ENCODE measurements around the gene E2F8.
A peak's percentile ranks its signal among the peaks of the same experiment; 100 is the strongest.

Gene E2F8

GRCh38 chr11:19281041-19281440 is 40.3 kb upstream of the E2F8 start:
- 37% methylated on average over 5 of the region's 5 CpGs for WGBS
- no peak overlapping the region for H2BK120ac ChIP-seq (ENCODE audit: low read depth, low read length)
- no peak overlapping the region for H2AFZ ChIP-seq (ENCODE audit: low read depth, low read length)
- no peaks in the 10 kb centered on the region for H3K36me3 ChIP-seq (ENCODE audit: control insufficient read depth in 1 of 2, insufficient read depth in 2 of 2, low read depth in 1 of 2, low read length in 2 of 2)
- no peaks in the 10 kb centered on the region for H3K9me3 ChIP-seq (ENCODE audit: control insufficient read depth, low read length)
- H3K4me2 ChIP-seq (ENCODE audit: low read length, poor library complexity, severe bottlenecking): no peak overlapping the region
- no peak overlapping the region for H4K8ac ChIP-seq (ENCODE audit: low read length)
- H3K79me1 ChIP-seq (replicated peaks; ENCODE audit: low read length, poor library complexity, severe bottlenecking): no peaks in the 10 kb centered on the region
- no peak overlapping the region for H2BK15ac ChIP-seq (ENCODE audit: low read depth, poor library complexity, severe bottlenecking)
- peak; percentile 18 for DNase-seq
- no peak overlapping the region for H3K27ac ChIP-seq (ENCODE audit: low read length, poor library complexity, severe bottlenecking)
- peak overlapping the region in 1 of 2 experiments; percentile 37 for H3K4me3 ChIP-seq (ENCODE audit: insufficient read depth in 1 of 2, low read depth in 1 of 2, low read length in 2 of 2)
- peaks cover 2% of the 10 kb centered on the region for H3K4me1 ChIP-seq (ENCODE audit: control insufficient read depth, insufficient read depth, low read depth, low read length)
- peaks cover 7 to 22% of the 10 kb centered on the region in 2 experiments for H3K27me3 ChIP-seq (ENCODE audit: control insufficient read depth in 1 of 2, insufficient read depth in 1 of 2, low read length in 2 of 2)
- H3K4ac ChIP-seq (ENCODE audit: low read depth in 1 of 2, low read length in 2 of 2): no peak overlapping the region
- H3K23ac ChIP-seq (ENCODE audit: low read length in 2 of 2): no peak overlapping the region
- H3K9ac ChIP-seq (ENCODE audit: low read length): no peak overlapping the region
- H3K14ac ChIP-seq (ENCODE audit: low read length in 2 of 2): no peak overlapping the region
- no peak overlapping the region for H4K91ac ChIP-seq (ENCODE audit: low read length)
- H2AK5ac ChIP-seq (ENCODE audit: low read length, severe bottlenecking): no peak overlapping the region
- H2BK12ac ChIP-seq (ENCODE audit: low read length in 2 of 2): no peak overlapping the region
- no peak overlapping the region for H3K18ac ChIP-seq (ENCODE audit: low read depth in 1 of 2, low read length in 2 of 2)
- no peak overlapping the region for H2BK5ac ChIP-seq (ENCODE audit: low read depth, low read length, poor library complexity, severe bottlenecking)

- H4K91ac ChIP-seq (ENCODE audit: low read length): no peak overlapping the region
- no peaks in the 10 kb centered on the region for H3K79me1 ChIP-seq (replicated peaks; ENCODE audit: low read length, poor library complexity, severe bottlenecking)
- no peak for DNase-seq
- no peaks in the 10 kb centered on the region for H3K9me3 ChIP-seq (ENCODE audit: control insufficient read depth, low read length)
- H3K36me3 ChIP-seq (ENCODE audit: control insufficient read depth in 1 of 2, insufficient read depth in 2 of 2, low read depth in 1 of 2, low read length in 2 of 2): no peaks in the 10 kb centered on the region
- no peak overlapping the region for H2BK12ac ChIP-seq (ENCODE audit: low read length in 2 of 2)
- no peak overlapping the region for H2AFZ ChIP-seq (ENCODE audit: low read depth, low read length)
- no peak overlapping the region for H3K4ac ChIP-seq (ENCODE audit: low read depth in 1 of 2, low read length in 2 of 2)
- no peak overlapping the region for H2BK15ac ChIP-seq (ENCODE audit: low read depth, poor library complexity, severe bottlenecking)
- no peak overlapping the region for H3K23ac ChIP-seq (ENCODE audit: low read length in 2 of 2)
- peaks cover 10 to 16% of the 10 kb centered on the region in 2 experiments for H3K27me3 ChIP-seq (ENCODE audit: control insufficient read depth in 1 of 2, insufficient read depth in 1 of 2, low read length in 2 of 2)
- no peak overlapping the region for H3K9ac ChIP-seq (ENCODE audit: low read length)
- no peak overlapping the region for H2AK5ac ChIP-seq (ENCODE audit: low read length, severe bottlenecking)
- H3K4me3 ChIP-seq (ENCODE audit: insufficient read depth in 1 of 2, low read depth in 1 of 2, low read length in 2 of 2): no peak overlapping the region
- no peak overlapping the region for H2BK120ac ChIP-seq (ENCODE audit: low read depth, low read length)
- H3K4me1 ChIP-seq (ENCODE audit: control insufficient read depth, insufficient read depth, low read depth, low read length): peaks cover 2% of the 10 kb centered on the region
- H3K14ac ChIP-seq (ENCODE audit: low read length in 2 of 2): no peak overlapping the region
- WGBS: 53% methylated on average over 3 of the region's 3 CpGs
- H3K27ac ChIP-seq (ENCODE audit: low read length, poor library complexity, severe bottlenecking): no peak overlapping the region
- no peak overlapping the region for H2BK5ac ChIP-seq (ENCODE audit: low read depth, low read length, poor library complexity, severe bottlenecking)
- H4K8ac ChIP-seq (ENCODE audit: low read length): no peak overlapping the region
- H3K18ac ChIP-seq (ENCODE audit: low read depth in 1 of 2, low read length in 2 of 2): no peak overlapping the region
- no peak overlapping the region for H3K4me2 ChIP-seq (ENCODE audit: low read length, poor library complexity, severe bottlenecking)
These were observed 38.7 kb upstream of the E2F8 start for GRCh38 chr11:19279451-19279850.

- peaks cover 4 to 9% of the 10 kb centered on the region in 2 experiments for H3K27me3 ChIP-seq (ENCODE audit: control insufficient read depth in 1 of 2, insufficient read depth in 1 of 2, low read length in 2 of 2)
- H3K4me1 ChIP-seq (ENCODE audit: control insufficient read depth, insufficient read depth, low read depth, low read length): peaks cover 2% of the 10 kb centered on the region
- H3K18ac ChIP-seq (ENCODE audit: low read depth in 1 of 2, low read length in 2 of 2): no peak overlapping the region
- no peak overlapping the region for H2BK15ac ChIP-seq (ENCODE audit: low read depth, poor library complexity, severe bottlenecking)
- H3K4ac ChIP-seq (ENCODE audit: low read depth in 1 of 2, low read length in 2 of 2): no peak overlapping the region
- peak; percentile 30 for DNase-seq
- no peaks in the 10 kb centered on the region for H3K36me3 ChIP-seq (ENCODE audit: control insufficient read depth in 1 of 2, insufficient read depth in 2 of 2, low read depth in 1 of 2, low read length in 2 of 2)
- H3K79me1 ChIP-seq (replicated peaks; ENCODE audit: low read length, poor library complexity, severe bottlenecking): no peaks in the 10 kb centered on the region
- no peak overlapping the region for H2AK5ac ChIP-seq (ENCODE audit: low read length, severe bottlenecking)
- H2BK5ac ChIP-seq (ENCODE audit: low read depth, low read length, poor library complexity, severe bottlenecking): no peak overlapping the region
- 83% methylated on average over 8 of the region's 8 CpGs for WGBS
- H4K8ac ChIP-seq (ENCODE audit: low read length): no peak overlapping the region
- H2AFZ ChIP-seq (ENCODE audit: low read depth, low read length): no peak overlapping the region
- no peak overlapping the region for H3K14ac ChIP-seq (ENCODE audit: low read length in 2 of 2)
- no peak overlapping the region for H3K27ac ChIP-seq (ENCODE audit: low read length, poor library complexity, severe bottlenecking)
- H3K9ac ChIP-seq (ENCODE audit: low read length): no peak overlapping the region
- H2BK12ac ChIP-seq (ENCODE audit: low read length in 2 of 2): no peak overlapping the region
- H3K9me3 ChIP-seq (ENCODE audit: control insufficient read depth, low read length): no peaks in the 10 kb centered on the region
- no peak overlapping the region for H3K23ac ChIP-seq (ENCODE audit: low read length in 2 of 2)
- H3K4me2 ChIP-seq (ENCODE audit: low read length, poor library complexity, severe bottlenecking): no peak overlapping the region
- H3K4me3 ChIP-seq (ENCODE audit: insufficient read depth in 1 of 2, low read depth in 1 of 2, low read length in 2 of 2): no peak overlapping the region
- no peak overlapping the region for H4K91ac ChIP-seq (ENCODE audit: low read length)
- H2BK120ac ChIP-seq (ENCODE audit: low read depth, low read length): no peak overlapping the region
These were observed 36.4 kb upstream of the E2F8 start for GRCh38 chr11:19276859-19277808.

- H3K9ac ChIP-seq (ENCODE audit: low read length): no peak overlapping the region
- no peak overlapping the region for H4K8ac ChIP-seq (ENCODE audit: low read length)
- no peak overlapping the region for H2AK5ac ChIP-seq (ENCODE audit: low read length, severe bottlenecking)
- no peak overlapping the region for H4K91ac ChIP-seq (ENCODE audit: low read length)
- H3K27ac ChIP-seq (ENCODE audit: low read length, poor library complexity, severe bottlenecking): no peak overlapping the region
- no peak for DNase-seq
- peaks cover 5 to 9% of the 10 kb centered on the region in 2 experiments for H3K27me3 ChIP-seq (ENCODE audit: control insufficient read depth in 1 of 2, insufficient read depth in 1 of 2, low read length in 2 of 2)
- H3K14ac ChIP-seq (ENCODE audit: low read length in 2 of 2): no peak overlapping the region
- no peak overlapping the region for H3K23ac ChIP-seq (ENCODE audit: low read length in 2 of 2)
- no peaks in the 10 kb centered on the region for H3K36me3 ChIP-seq (ENCODE audit: control insufficient read depth in 1 of 2, insufficient read depth in 2 of 2, low read depth in 1 of 2, low read length in 2 of 2)
- WGBS: 82% methylated on average over 4 of the region's 4 CpGs
- H2BK15ac ChIP-seq (ENCODE audit: low read depth, poor library complexity, severe bottlenecking): no peak overlapping the region
- no peak overlapping the region for H3K4ac ChIP-seq (ENCODE audit: low read depth in 1 of 2, low read length in 2 of 2)
- H3K4me1 ChIP-seq (ENCODE audit: control insufficient read depth, insufficient read depth, low read depth, low read length): peaks cover 2% of the 10 kb centered on the region
- H3K79me1 ChIP-seq (replicated peaks; ENCODE audit: low read length, poor library complexity, severe bottlenecking): no peaks in the 10 kb centered on the region
- H3K9me3 ChIP-seq (ENCODE audit: control insufficient read depth, low read length): no peaks in the 10 kb centered on the region
- no peak overlapping the region for H2AFZ ChIP-seq (ENCODE audit: low read depth, low read length)
- H2BK120ac ChIP-seq (ENCODE audit: low read depth, low read length): no peak overlapping the region
- H2BK12ac ChIP-seq (ENCODE audit: low read length in 2 of 2): no peak overlapping the region
- H2BK5ac ChIP-seq (ENCODE audit: low read depth, low read length, poor library complexity, severe bottlenecking): no peak overlapping the region
- H3K4me2 ChIP-seq (ENCODE audit: low read length, poor library complexity, severe bottlenecking): no peak overlapping the region
- H3K18ac ChIP-seq (ENCODE audit: low read depth in 1 of 2, low read length in 2 of 2): no peak overlapping the region
- H3K4me3 ChIP-seq (ENCODE audit: insufficient read depth in 1 of 2, low read depth in 1 of 2, low read length in 2 of 2): no peak overlapping the region
These were observed 34.8 kb upstream of the E2F8 start for GRCh38 chr11:19275496-19275895.
